ENCODE data around the gene LMNB1.
"Not testable (repeated sequence)": the region's sequence is repeated elsewhere in the genome, so short reads cannot be mapped to it uniquely, and the experiment has no call there.

GRCh38 chr5:126774595-126774994 lies 2.3 kb upstream of the LMNB1 start:
- not testable (repeated sequence) for TF ChIP-seq CTCF (IDR thresholded peaks at IDR 0.05); POLR2A (IDR thresholded peaks at IDR 0.05; ENCODE audit: low read depth); EP300 (IDR thresholded peaks at IDR 0.05); POLR2AphosphoS5 (IDR thresholded peaks at IDR 0.05)
